GM12878 (cell line): ENCODE data around the gene USP9X. TPM values are rescaled to one million over a fixed set of nuclear protein-coding genes. Genes with fewer than 3 reads are reported as not detected.

Experiments
- ATAC-seq: fragments of 200-7000 bp; cut with Tn5 transposase; 3 replicates; pipeline ENCODE4 v1.9.1; 2020; ENCODE audit warnings: mild to moderate bottlenecking, moderate library complexity
- BruUV-seq: library from RNA; stranded (reverse); fragments of 400-500 nt; replicated peaks from 2 replicates; lab custom pipeline; 2021; lab: Mats Ljungman, UMichigan
- CTCF ChIA-PET: fragments of 300-600 bp; sonication (Branson Sonifier 250); formaldehyde crosslinking; extraction: SDS; loops from one replicate; lab custom pipeline; 2021; ENCODE audit warnings: inconsistent platforms; lab: Yijun Ruan, JAX
- POLR2A ChIA-PET: fragments of 350-600 bp; formaldehyde crosslinking; extraction: SDS; loops from one replicate; lab custom pipeline; 2021; ENCODE audit warnings: inconsistent platforms; lab: Charles Lee
- RAD21 ChIA-PET: fragments of 300-600 bp; sonication (Branson Sonifier 250); formaldehyde crosslinking; loops from one replicate; lab custom pipeline; 2023; ENCODE audit warnings: antibody characterized with exemption; ENCODE audit not compliant: unreplicated experiment; lab: Charles Lee
- SMC1A ChIA-PET: fragments of 300-600 bp; sonication (Branson Sonifier 250); formaldehyde crosslinking; loops from one replicate; lab custom pipeline; 2023; ENCODE audit not compliant: unreplicated experiment, uncharacterized antibody; lab: Charles Lee
- DNase-seq: peaks from one replicate; pipeline ENCODE4 v3.0.0-alpha.2; 2011; ENCODE audit warnings: low read depth, low spot score
- FAIRE-seq: peaks from 3 replicates; lab custom pipeline; 2011; peaks lifted over from hg19 to GRCh38; lab: Jason Lieb, UNC
- H2AFZ ChIP-seq: 2 replicates; pipeline ENCODE4 v1.6.0; 2011; ENCODE audit warnings: low read depth, low read length, control low read depth; ENCODE audit not compliant: control insufficient read depth
- H3K27ac ChIP-seq: 2 replicates; pipeline ENCODE4 v1.5.1; 2011; ENCODE audit warnings: control low read depth; ENCODE audit not compliant: control insufficient read depth, insufficient read depth
- H3K27me3 ChIP-seq, 2 experiments: replicated peaks in 1 of 2; 2 replicates each; pipeline versions ENCODE4 v1.6.0 to v1.6.1; 2011; ENCODE audit warnings: low read length in 1 of 2; ENCODE audit not compliant: control insufficient read depth in 2 of 2, insufficient read depth in 2 of 2
- H3K36me3 ChIP-seq, 2 experiments: 2 replicates each; pipeline ENCODE4 v1.5.1; 2011; ENCODE audit warnings: low read length in 1 of 2; ENCODE audit not compliant: control insufficient read depth in 2 of 2, insufficient read depth in 2 of 2
- H3K4me1 ChIP-seq: 2 replicates; pipeline ENCODE4 v1.6.1; 2011; ENCODE audit warnings: mild to moderate bottlenecking, low read length, moderate library complexity, mixed read lengths; ENCODE audit not compliant: control insufficient read depth, insufficient read depth
- H3K4me2 ChIP-seq: 2 replicates; pipeline ENCODE4 v1.6.0; 2011; ENCODE audit warnings: control low read depth; ENCODE audit not compliant: control insufficient read depth, insufficient read depth
- H3K4me3 ChIP-seq: fragments of 200-600 bp; sonication (generic); 2 replicates; pipeline ENCODE4 v1.5.1; 2016
- H3K79me2 ChIP-seq: 2 replicates; pipeline ENCODE4 v1.6.0; 2011; ENCODE audit warnings: low read length; ENCODE audit not compliant: control insufficient read depth, insufficient read depth
- H3K9ac ChIP-seq: 2 replicates; pipeline ENCODE4 v1.8.0; 2011; ENCODE audit warnings: low read length, control low read depth, mixed read lengths; ENCODE audit not compliant: control insufficient read depth, insufficient read depth
- H3K9me3 ChIP-seq: replicated peaks from 3 replicates; pipeline ENCODE4 v1.5.1; 2011; ENCODE audit warnings: mild to moderate bottlenecking, low read length; ENCODE audit not compliant: control insufficient read depth, insufficient read depth
- H4K20me1 ChIP-seq: 2 replicates; pipeline ENCODE4 v1.6.0; 2011; ENCODE audit not compliant: control insufficient read depth, insufficient read depth
- BCL11A ChIP-seq: IDR thresholded peaks from 2 replicates; pipeline ENCODE4 v1.6.1; 2011; ENCODE audit warnings: low read depth, low read length
- BHLHE40 ChIP-seq, 2 experiments: fragments of 450-650 bp in 1 of 2; IDR thresholded peaks; 2 replicates each; pipeline ENCODE4 v1.6.1; 2011 to 2017; ENCODE audit warnings: low read depth in 2 of 2, borderline replicate concordance in 1 of 2, improper control_type of control experiment in 1 of 2, low read length in 1 of 2, mild to moderate bottlenecking in 1 of 2
- BRCA1 ChIP-seq: IDR thresholded peaks from 2 replicates; pipeline ENCODE4 v1.6.1; 2011; ENCODE audit warnings: low read depth, low read length, improper control_type of control experiment
- CREB1 ChIP-seq: IDR thresholded peaks from 2 replicates; pipeline ENCODE4 v1.6.1; 2012; ENCODE audit warnings: low read depth, mild to moderate bottlenecking, inconsistent platforms
- E4F1 ChIP-seq: fragments of 450-650 bp; IDR thresholded peaks from 2 replicates; pipeline ENCODE4 v1.6.1; 2018; ENCODE audit warnings: borderline replicate concordance, mild to moderate bottlenecking; ENCODE audit not compliant: partially characterized antibody
- ELK1 ChIP-seq: IDR thresholded peaks from 2 replicates; pipeline ENCODE4 v1.6.1; 2012; ENCODE audit warnings: low read depth, low read length, improper control_type of control experiment
- MTA2 ChIP-seq: fragments of 450-650 bp; IDR thresholded peaks from 2 replicates; pipeline ENCODE4 v1.6.1; 2016; ENCODE audit warnings: low read depth, mild to moderate bottlenecking, moderate library complexity
- MTA3 ChIP-seq: IDR thresholded peaks from 2 replicates; pipeline ENCODE4 v1.6.1; 2012; ENCODE audit warnings: low read length, inconsistent platforms, borderline replicate concordance
- NKRF ChIP-seq: fragments of 450-650 bp; conservative IDR thresholded peaks from 2 replicates; pipeline ENCODE4 v1.6.1; 2017; ENCODE audit warnings: mild to moderate bottlenecking, moderate library complexity
- RB1 ChIP-seq: fragments of 450-650 bp; formaldehyde crosslinking; IDR thresholded peaks from 2 replicates; pipeline ENCODE4 v1.6.1; 2017; ENCODE audit warnings: mild to moderate bottlenecking, borderline replicate concordance
- SPI1 ChIP-seq: IDR thresholded peaks from 2 replicates; pipeline ENCODE4 v1.6.1; 2011; ENCODE audit warnings: low read depth, mild to moderate bottlenecking, low read length, moderate library complexity, borderline replicate concordance; ENCODE audit not compliant: insufficient read depth
- TCF12 ChIP-seq: IDR thresholded peaks from 2 replicates; pipeline ENCODE4 v1.6.1; 2011; ENCODE audit warnings: low read depth, mild to moderate bottlenecking, low read length
- ZNF592 ChIP-seq: fragments of 450-650 bp; IDR thresholded peaks from 2 replicates; pipeline ENCODE4 v1.6.1; 2017; ENCODE audit warnings: mild to moderate bottlenecking, moderate library complexity
- WGBS: methylation state at CpG from one replicate; pipeline ENCODE4 v1.1.6; 2016; ENCODE audit warnings: low lambda C conversion rate; ENCODE audit not compliant: insufficient replicate concordance, insufficient coverage; ENCODE audit errors: missing lambda C conversion rate; 5-methylcytosine and 5-hydroxymethylcytosine counted together
- in situ Hi-C: fragments of 300-500 bp; cut with MboI; formaldehyde crosslinking; loops from 9 replicates; pipeline ENCODE4 v1.14.3; 2018; ENCODE audit warnings: mixed read lengths
- intact Hi-C: fragments of 100-400 bp; cut with micrococcal nuclease; formaldehyde crosslinking; loops from one replicate; pipeline ENCODE4 v1.14.2; 2022; ENCODE audit not compliant: unreplicated experiment
- polyA plus RNA-seq, 11 experiments: library from polyadenylated mRNA; depleted of rRNA in 4 of 11; unstranded in 6 of 11; stranded (reverse) in 5 of 11; fragments of >200 nt; fragmentation: Nextera tagmentation in 4 of 11; fragmentation: Illumina TruSeq in 1 of 11; extraction: Ambion mirVana in 4 of 11; extraction: Trizol in 1 of 11; gene quantifications; 1 replicate in 1 of 11; 2 replicates in 10 of 11; pipeline versions ENCODE4 v1.2.1 to v1.2.3, GENCODE V29; 2011 to 2016; ENCODE audit warnings: inconsistent platforms in 2 of 11, missing spikeins in 2 of 11, low read depth in 1 of 11
- total RNA-seq, 4 experiments: library from RNA; depleted of rRNA in 3 of 4; stranded (reverse); fragments of >200 nt in 3 of 4; fragmentation: Illumina TruSeq in 1 of 4; extraction: Trizol in 1 of 4; gene quantifications; 2 replicates each; pipeline versions ENCODE4 v1.2.1 to v1.2.3, GENCODE V29; 2013 to 2021

Gene USP9X
- total and polyA plus RNA-seq, 10 of the 15 experiments (the other 5 are each of a cell fraction or from before 2014, with no cell fraction given) = 9.3 to 61.6 (median 31.7) TPM

DNA sequence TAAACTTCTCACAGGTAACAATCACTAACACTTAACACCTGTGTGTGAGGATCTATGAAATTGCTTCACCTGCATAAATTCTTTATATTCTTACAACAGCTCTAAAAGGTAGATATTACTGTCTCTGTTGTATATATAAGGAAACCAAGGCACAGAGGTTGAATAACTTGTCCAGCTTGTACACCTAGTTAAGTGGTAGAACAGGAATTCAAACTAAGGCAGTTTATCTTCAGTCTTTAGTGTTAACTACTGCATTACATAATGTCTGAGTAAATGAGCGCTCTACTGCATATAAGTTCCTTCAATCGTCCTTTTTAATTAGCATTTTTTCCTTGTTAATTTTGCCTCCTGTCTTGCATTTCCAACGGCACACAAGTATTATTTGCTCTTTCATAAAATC lies 15.0 kb downstream of the USP9X start:
- ChIA-PET POLR2A (interaction anchor here (0.9 to 2.6 kb wide), 2 partner anchors 9 to 15 kb away, joined by 6 to 7 read pairs; partner anchors contain the start of gene USP9X), CTCF (interaction anchor here (0.9 to 2.6 kb wide), 4 partner anchors 9 to 229 kb away, joined by 3 to 17 read pairs (median 3); no protein-coding TSS in a partner anchor), SMC1A (interaction anchor here (0.5 to 1.7 kb wide), 5 partner anchors 9 to 1209 kb away, joined by 3 to 8 read pairs (median 3); no protein-coding TSS in a partner anchor), RAD21 (interaction anchor here (1.0 to 2.1 kb wide), 4 partner anchors 9 to 448 kb away, joined by 3 to 11 read pairs (median 6); no protein-coding TSS in a partner anchor)
- Histone ChIP-seq H2AFZ (no peak overlapping the region), H3K27me3 (no peaks in the 10 kb centered on the region), H3K9me3 (no peaks in the 10 kb centered on the region), H3K36me3 (no peaks in the 10 kb centered on the region), H3K79me2 (peaks cover 77% of the 10 kb centered on the region), H3K4me2 (no peak overlapping the region), H3K4me1 (peaks cover 1% of the 10 kb centered on the region; the same call in 1 of the 2 replicates), H3K9ac (no peak overlapping the region), H4K20me1 (no peaks in the 10 kb centered on the region; the same call in 1 of the 2 replicates), H3K27ac (no peak overlapping the region), H3K4me3 (no peak overlapping the region)
- BruUV-seq = no TSS peak
- no peak for ATAC-seq
- DNase-seq = no peak
- intact Hi-C loops (no loop called here), in situ Hi-C loops (no loop called here)
- 96% methylated on average over 3 of the region's 3 CpGs for WGBS
- FAIRE-seq = no peak
- TF ChIP-seq BRCA1 (no peak), ZNF592 (no peak), BHLHE40 (IDR thresholded peaks at IDR 0.05; ENCODE audit: borderline replicate concordance in 1 of 2, low read depth in 2 of 2, low read length in 1 of 2) (no peak), RB1 (no peak), CREB1 (no peak), BCL11A (no peak), E4F1 (no peak), TCF12 (no peak), SPI1 (no peak), MTA3 (no peak), MTA2 (no peak), NKRF (no peak), ELK1 (no peak)
